OCI-LY7 (cell line): ENCODE results near the gene BBS9. TPM values are rescaled to one million over a fixed set of nuclear protein-coding genes. Genes with fewer than 3 reads are reported as not detected.

Source experiments
- BruUV-seq: library from RNA; stranded (reverse); fragments of 400-500 nt; replicated peaks from 2 replicates; lab custom pipeline; 2021; lab: Mats Ljungman, UMichigan
- CTCF ChIA-PET: fragments of 300-600 bp; sonication (Branson Sonifier 250); formaldehyde crosslinking; loops from one replicate; lab custom pipeline; 2022; ENCODE audit warnings: antibody characterized with exemption; ENCODE audit not compliant: unreplicated experiment; lab: Charles Lee
- POLR2A ChIA-PET: fragments of 300-600 bp; sonication (Branson Sonifier 250); formaldehyde crosslinking; loops from one replicate; lab custom pipeline; 2022; ENCODE audit warnings: antibody characterized with exemption; lab: Charles Lee
- DNase-seq: peaks from one replicate; pipeline ENCODE4 v3.0.0-alpha.2; 2015; ENCODE audit warnings: low spot score
- H2AFZ ChIP-seq: fragments of 200-600 bp; sonication (generic), shearing (Covaris generic); 2 replicates; pipeline ENCODE4 v1.6.1; 2014; ENCODE audit warnings: mild to moderate bottlenecking, antibody characterized with exemption, low read length, moderate library complexity
- H3K27ac ChIP-seq: fragments of 200-600 bp; sonication (generic); 2 replicates; pipeline ENCODE4 v1.5.1; 2014; ENCODE audit warnings: mixed run types, low read depth, mild to moderate bottlenecking, moderate library complexity, low read length, inconsistent platforms; ENCODE audit not compliant: poor library complexity, severe bottlenecking
- H3K36me3 ChIP-seq: fragments of 200-600 bp; sonication (generic); 2 replicates; pipeline ENCODE4 v1.6.1; 2014; ENCODE audit warnings: mild to moderate bottlenecking, antibody characterized with exemption, low read length, moderate library complexity, mixed read lengths; ENCODE audit not compliant: insufficient read depth
- H3K4me1 ChIP-seq: fragments of 200-600 bp; sonication (generic); 2 replicates; pipeline ENCODE4 v1.5.1; 2014; ENCODE audit warnings: mild to moderate bottlenecking, low read length; ENCODE audit not compliant: insufficient read depth, poor library complexity, severe bottlenecking
- H3K4me2 ChIP-seq: fragments of 200-600 bp; sonication (generic); 2 replicates; pipeline ENCODE4 v1.6.1; 2014; ENCODE audit warnings: mild to moderate bottlenecking, low read length
- H3K4me3 ChIP-seq: fragments of 200-600 bp; sonication (generic); 2 replicates; pipeline ENCODE4 v1.5.1; 2014; ENCODE audit warnings: mild to moderate bottlenecking, low read depth, low read length; ENCODE audit not compliant: poor library complexity, severe bottlenecking
- H3K79me2 ChIP-seq: fragments of 200-600 bp; sonication (generic); 2 replicates; pipeline ENCODE4 v1.6.1; 2016; ENCODE audit warnings: low read depth, mild to moderate bottlenecking, low read length, moderate library complexity, mixed read lengths; ENCODE audit not compliant: insufficient read depth
- H3K9me2 ChIP-seq: fragments of 200-600 bp; sonication (generic); 2 replicates; pipeline ENCODE4 v1.6.1; 2016; ENCODE audit warnings: mild to moderate bottlenecking, low read length, mixed read lengths; ENCODE audit not compliant: insufficient read depth
- H3K9me3 ChIP-seq: fragments of 200-600 bp; sonication (generic); 2 replicates; pipeline ENCODE4 v1.6.1; 2014; ENCODE audit warnings: mild to moderate bottlenecking, mixed run types, low read length, mixed read lengths
- H4K20me1 ChIP-seq: fragments of 200-600 bp; sonication (generic); 2 replicates; pipeline ENCODE4 v1.6.1; 2014; ENCODE audit warnings: mild to moderate bottlenecking, antibody characterized with exemption, low read length, moderate library complexity, mixed read lengths; ENCODE audit not compliant: insufficient read depth
- EZH2phosphoT487 ChIP-seq: fragments of 200-600 bp; sonication (generic); IDR thresholded peaks from 2 replicates; pipeline ENCODE4 v1.6.1; 2018; ENCODE audit warnings: low read depth, borderline replicate concordance, mild to moderate bottlenecking, mixed run types, antibody characterized with exemption, low read length, moderate library complexity, mixed read lengths
- intact Hi-C: fragments of 100-400 bp; cut with micrococcal nuclease; formaldehyde crosslinking; loops from one replicate; pipeline ENCODE4 v1.10.0; 2022; ENCODE audit not compliant: unreplicated experiment
- total RNA-seq, 2 experiments: library from RNA; depleted of rRNA in 1 of 2; stranded (reverse); fragments of >200 nt in 1 of 2; shearing (Covaris generic) in 1 of 2; gene quantifications; 2 replicates each; pipeline ENCODE4 v1.2.3, GENCODE V29; 2014 to 2022
- TF ChIP-seq, protein P1 (sequence below): fragments of 200-600 bp; sonication (generic); conservative IDR thresholded peaks from 2 replicates; pipeline ENCODE4 v1.5.1; 2014; ENCODE audit warnings: mild to moderate bottlenecking, antibody characterized with exemption, low read length, moderate library complexity, mixed read lengths

BBS9 gene
- total RNA-seq, 2 experiments from 2014 or later: 6.8 to 14.8 TPM

DNA sequence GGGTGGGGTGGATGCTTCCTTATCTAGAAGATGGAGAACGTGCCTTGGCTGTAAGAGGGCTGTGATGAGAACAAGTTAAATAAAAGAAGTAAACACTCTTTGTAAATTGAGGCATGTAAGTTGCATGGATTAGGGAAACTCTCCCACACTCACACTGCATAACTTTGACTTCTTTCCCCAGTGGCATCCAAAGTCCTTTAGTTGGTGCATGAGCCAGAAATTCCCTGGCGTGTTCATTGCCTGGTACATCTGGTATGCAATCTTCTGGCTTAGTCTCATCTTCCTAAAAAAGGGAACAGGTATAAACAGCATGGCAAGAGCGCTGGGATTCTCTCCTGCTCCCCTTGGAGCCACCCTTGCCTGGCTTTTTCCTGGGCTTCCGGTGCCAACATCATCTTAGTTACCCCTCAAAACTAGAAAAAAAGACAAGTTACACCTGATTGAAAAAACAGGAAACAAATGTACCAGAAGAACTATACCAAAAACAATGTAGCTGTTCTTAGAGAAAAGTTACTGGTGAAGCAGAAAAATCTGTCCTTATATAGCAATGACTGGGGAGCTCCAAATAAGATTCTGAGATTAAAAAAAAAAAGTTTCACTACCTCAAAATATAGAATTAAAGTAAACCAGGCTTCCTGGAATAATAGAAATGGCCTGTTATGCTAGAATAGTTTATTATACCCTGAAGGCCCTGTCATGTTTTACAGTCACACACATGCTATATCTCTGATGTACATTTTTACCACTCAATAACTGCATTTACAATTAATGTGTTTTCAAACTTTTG is 30.0 kb upstream of the BBS9 start:
- H4K20me1 ChIP-seq: no peaks in the 10 kb centered on the region; the same call in 1 of the 2 replicates
- intact Hi-C loops: loop anchor here (2.0 kb wide), 1 partner anchor 37 kb away; the partner anchor contains the start of gene NT5C3A
- H3K9me3 ChIP-seq: no peaks in the 10 kb centered on the region
- TF ChIP-seq, protein P1, sequence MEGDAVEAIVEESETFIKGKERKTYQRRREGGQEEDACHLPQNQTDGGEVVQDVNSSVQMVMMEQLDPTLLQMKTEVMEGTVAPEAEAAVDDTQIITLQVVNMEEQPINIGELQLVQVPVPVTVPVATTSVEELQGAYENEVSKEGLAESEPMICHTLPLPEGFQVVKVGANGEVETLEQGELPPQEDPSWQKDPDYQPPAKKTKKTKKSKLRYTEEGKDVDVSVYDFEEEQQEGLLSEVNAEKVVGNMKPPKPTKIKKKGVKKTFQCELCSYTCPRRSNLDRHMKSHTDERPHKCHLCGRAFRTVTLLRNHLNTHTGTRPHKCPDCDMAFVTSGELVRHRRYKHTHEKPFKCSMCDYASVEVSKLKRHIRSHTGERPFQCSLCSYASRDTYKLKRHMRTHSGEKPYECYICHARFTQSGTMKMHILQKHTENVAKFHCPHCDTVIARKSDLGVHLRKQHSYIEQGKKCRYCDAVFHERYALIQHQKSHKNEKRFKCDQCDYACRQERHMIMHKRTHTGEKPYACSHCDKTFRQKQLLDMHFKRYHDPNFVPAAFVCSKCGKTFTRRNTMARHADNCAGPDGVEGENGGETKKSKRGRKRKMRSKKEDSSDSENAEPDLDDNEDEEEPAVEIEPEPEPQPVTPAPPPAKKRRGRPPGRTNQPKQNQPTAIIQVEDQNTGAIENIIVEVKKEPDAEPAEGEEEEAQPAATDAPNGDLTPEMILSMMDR: no peak
- peaks cover 29% of the 10 kb centered on the region for H3K4me1 ChIP-seq
- H3K79me2 ChIP-seq: peaks cover 32% of the 10 kb centered on the region
- H3K4me3 ChIP-seq: peak overlapping the region; percentile 40
- ChIA-PET POLR2A (interaction anchor here (0.6 to 2.7 kb wide), 8 partner anchors 9 to 210 kb away, joined by 3 to 17 read pairs (median 6); partner anchors contain the start of genes NT5C3A and RP9), CTCF (no interaction called here)
- H3K9me2 ChIP-seq: no peaks in the 10 kb centered on the region
- peak; percentile 74 for DNase-seq
- H3K27ac ChIP-seq: peak overlapping the region; percentile 85
- H3K4me2 ChIP-seq: peak overlapping the region; percentile 70
- H2AFZ ChIP-seq: no peak overlapping the region
- peaks cover 87% of the 10 kb centered on the region for H3K36me3 ChIP-seq
- no TSS peak for BruUV-seq

DNA sequence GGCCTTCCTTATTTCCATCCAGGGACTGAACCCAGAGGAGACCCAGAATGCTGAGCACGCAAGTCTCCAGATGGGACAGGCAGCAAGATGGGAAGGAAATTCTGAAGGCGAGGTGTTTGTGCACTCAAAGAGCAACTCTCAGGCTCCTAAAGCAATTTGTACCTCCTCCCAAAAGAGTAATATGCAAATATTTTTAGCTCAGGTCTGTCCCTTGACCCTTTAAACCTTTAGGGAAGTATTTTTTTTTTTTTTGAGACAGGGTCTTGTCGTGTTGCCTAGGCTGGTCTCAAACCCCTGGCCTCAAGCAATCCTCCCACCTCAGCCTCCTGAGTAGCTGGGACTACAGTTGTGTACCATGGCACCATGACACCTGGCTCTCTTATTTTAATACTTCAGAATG is 28.6 kb upstream of the BBS9 start:
- Histone ChIP-seq H3K36me3 (peaks cover 87% of the 10 kb centered on the region), H4K20me1 (no peaks in the 10 kb centered on the region; the same call in 1 of the 2 replicates), H3K27ac (peak overlapping the region; percentile 85), H3K4me2 (peak overlapping the region; percentile 70), H3K9me3 (no peaks in the 10 kb centered on the region), H3K79me2 (peaks cover 46% of the 10 kb centered on the region), H3K4me3 (peak overlapping the region; percentile 40), H3K4me1 (peaks cover 29% of the 10 kb centered on the region), H3K9me2 (no peaks in the 10 kb centered on the region), H2AFZ (no peak overlapping the region)
- BruUV-seq: no TSS peak
- TF ChIP-seq EZH2phosphoT487: no peak
- TF ChIP-seq, protein P1: no peak
- ChIA-PET POLR2A (interaction anchor here (0.7 to 2.7 kb wide), 8 partner anchors 10 to 315 kb away, joined by 3 to 17 read pairs (median 4); partner anchors contain the start of gene NT5C3A), CTCF (no interaction called here)
- intact Hi-C loops: loop anchor here (10.0 kb wide), 1 partner anchor 156 kb away; no protein-coding TSS in a partner anchor
- DNase-seq: peak; percentile 24
